ENCODE measurements around the gene OR10H2.
"Not testable (repeated sequence)": the region's sequence is repeated elsewhere in the genome, so short reads cannot be mapped to it uniquely, and the experiment has no call there.

Gene OR10H2

GRCh38 chr19:15758379-15758778 lies 30.6 kb downstream of the OR10H2 start:
- Histone ChIP-seq H2AFZ (ENCODE audit: low read depth, low read length) (no peak overlapping the region), H2BK120ac (ENCODE audit: low read depth, low read length) (no peak overlapping the region), H3K4ac (ENCODE audit: low read depth in 1 of 2, low read length in 2 of 2) (no peak overlapping the region), H3K18ac (ENCODE audit: low read depth in 1 of 2, low read length in 2 of 2) (no peak overlapping the region), H3K36me3 (ENCODE audit: control insufficient read depth in 1 of 2, insufficient read depth in 2 of 2, low read depth in 1 of 2, low read length in 2 of 2) (no peaks in the 10 kb centered on the region), H3K9ac (ENCODE audit: low read length) (no peak overlapping the region), H3K27ac (ENCODE audit: low read length, poor library complexity, severe bottlenecking) (no peak overlapping the region), H3K4me2 (ENCODE audit: low read length, poor library complexity, severe bottlenecking) (no peak overlapping the region), H4K91ac (ENCODE audit: low read length) (no peak overlapping the region), H3K4me3 (ENCODE audit: insufficient read depth in 1 of 2, low read depth in 1 of 2, low read length in 2 of 2) (no peak overlapping the region), H3K9me3 (ENCODE audit: control insufficient read depth, low read length) (no peaks in the 10 kb centered on the region), H2BK15ac (ENCODE audit: low read depth, poor library complexity, severe bottlenecking) (no peak overlapping the region), H2BK5ac (ENCODE audit: low read depth, low read length, poor library complexity, severe bottlenecking) (no peak overlapping the region), H3K14ac (ENCODE audit: low read length in 2 of 2) (no peak overlapping the region), H3K4me1 (ENCODE audit: control insufficient read depth, insufficient read depth, low read depth, low read length) (no peaks in the 10 kb centered on the region), H3K79me1 (replicated peaks; ENCODE audit: low read length, poor library complexity, severe bottlenecking) (no peaks in the 10 kb centered on the region), H2BK12ac (ENCODE audit: low read length in 2 of 2) (no peak overlapping the region), H2AK5ac (ENCODE audit: low read length, severe bottlenecking) (no peak overlapping the region), H3K27me3 (ENCODE audit: control insufficient read depth in 1 of 2, insufficient read depth in 1 of 2, low read length in 2 of 2) (no peaks in the 10 kb centered on the region), H3K23ac (ENCODE audit: low read length in 2 of 2) (no peak overlapping the region), H4K8ac (ENCODE audit: low read length) (no peak overlapping the region)
- WGBS, result 41% methylated on average over 1 of the region's 2 CpGs
- DNase-seq, result no peak

GRCh38 chr19:15759962-15760565 lies 32.2 kb downstream of the OR10H2 start:
- Histone ChIP-seq H2BK12ac (ENCODE audit: low read length in 2 of 2) (no peak overlapping the region), H3K27ac (ENCODE audit: low read length, poor library complexity, severe bottlenecking) (no peak overlapping the region)
- WGBS, result 81% methylated on average over 27 of the region's 28 CpGs

GRCh38 chr19:15769586-15769985 lies 41.8 kb downstream of the OR10H2 start:
- DNase-seq, result no peak
- Histone ChIP-seq H3K23ac (ENCODE audit: low read length in 2 of 2) (no peak overlapping the region), H3K4me3 (ENCODE audit: insufficient read depth in 1 of 2, low read depth in 1 of 2, low read length in 2 of 2) (no peak overlapping the region), H4K8ac (ENCODE audit: low read length) (no peak overlapping the region), H3K79me1 (replicated peaks; ENCODE audit: low read length, poor library complexity, severe bottlenecking) (no peaks in the 10 kb centered on the region), H3K9me3 (ENCODE audit: control insufficient read depth, low read length) (no peaks in the 10 kb centered on the region), H2AK5ac (ENCODE audit: low read length, severe bottlenecking) (no peak overlapping the region), H2BK120ac (ENCODE audit: low read depth, low read length) (no peak overlapping the region), H2BK5ac (ENCODE audit: low read depth, low read length, poor library complexity, severe bottlenecking) (no peak overlapping the region), H3K27me3 (ENCODE audit: control insufficient read depth in 1 of 2, insufficient read depth in 1 of 2, low read length in 2 of 2) (no peaks in the 10 kb centered on the region), H2AFZ (ENCODE audit: low read depth, low read length) (no peak overlapping the region), H3K18ac (ENCODE audit: low read depth in 1 of 2, low read length in 2 of 2) (no peak overlapping the region), H4K91ac (ENCODE audit: low read length) (no peak overlapping the region), H3K14ac (ENCODE audit: low read length in 2 of 2) (no peak overlapping the region), H3K4ac (ENCODE audit: low read depth in 1 of 2, low read length in 2 of 2) (no peak overlapping the region), H3K4me2 (ENCODE audit: low read length, poor library complexity, severe bottlenecking) (no peak overlapping the region), H3K36me3 (ENCODE audit: control insufficient read depth in 1 of 2, insufficient read depth in 2 of 2, low read depth in 1 of 2, low read length in 2 of 2) (no peaks in the 10 kb centered on the region), H3K9ac (ENCODE audit: low read length) (no peak overlapping the region), H2BK12ac (ENCODE audit: low read length in 2 of 2) (no peak overlapping the region), H3K27ac (ENCODE audit: low read length, poor library complexity, severe bottlenecking) (no peak overlapping the region), H3K4me1 (ENCODE audit: control insufficient read depth, insufficient read depth, low read depth, low read length) (no peaks in the 10 kb centered on the region), H2BK15ac (ENCODE audit: low read depth, poor library complexity, severe bottlenecking) (no peak overlapping the region)
- WGBS, result 92% methylated on average over 5 of the region's 6 CpGs

More at GRCh38 chr19:15759962-15760565, 32.2 kb downstream of the OR10H2 start:
- Histone ChIP-seq H3K4ac (ENCODE audit: low read depth in 1 of 2, low read length in 2 of 2) (no peak overlapping the region), H3K4me1 (ENCODE audit: control insufficient read depth, insufficient read depth, low read depth, low read length) (no peaks in the 10 kb centered on the region), H2AFZ (ENCODE audit: low read depth, low read length) (no peak overlapping the region), H3K9ac (ENCODE audit: low read length) (no peak overlapping the region), H2AK5ac (ENCODE audit: low read length, severe bottlenecking) (no peak overlapping the region), H4K8ac (ENCODE audit: low read length) (no peak overlapping the region), H3K9me3 (ENCODE audit: control insufficient read depth, low read length) (no peaks in the 10 kb centered on the region), H3K23ac (ENCODE audit: low read length in 2 of 2) (no peak overlapping the region), H3K36me3 (ENCODE audit: control insufficient read depth in 1 of 2, insufficient read depth in 2 of 2, low read depth in 1 of 2, low read length in 2 of 2) (no peaks in the 10 kb centered on the region), H2BK15ac (ENCODE audit: low read depth, poor library complexity, severe bottlenecking) (no peak overlapping the region), H3K14ac (ENCODE audit: low read length in 2 of 2) (no peak overlapping the region), H2BK5ac (ENCODE audit: low read depth, low read length, poor library complexity, severe bottlenecking) (no peak overlapping the region), H3K4me3 (ENCODE audit: insufficient read depth in 1 of 2, low read depth in 1 of 2, low read length in 2 of 2) (no peak overlapping the region), H3K18ac (ENCODE audit: low read depth in 1 of 2, low read length in 2 of 2) (no peak overlapping the region), H3K4me2 (ENCODE audit: low read length, poor library complexity, severe bottlenecking) (no peak overlapping the region), H3K79me1 (replicated peaks; ENCODE audit: low read length, poor library complexity, severe bottlenecking) (no peaks in the 10 kb centered on the region), H4K91ac (ENCODE audit: low read length) (peak overlapping the region; percentile 12), H3K27me3 (ENCODE audit: control insufficient read depth in 1 of 2, insufficient read depth in 1 of 2, low read length in 2 of 2) (no peaks in the 10 kb centered on the region), H2BK120ac (ENCODE audit: low read depth, low read length) (no peak overlapping the region)
- no peak for DNase-seq

GRCh38 chr19:15774159-15774558 lies 46.3 kb downstream of the OR10H2 start:
- not testable (repeated sequence) for H3K9me3 ChIP-seq (ENCODE audit: control insufficient read depth, low read length); H2AFZ ChIP-seq (ENCODE audit: low read depth, low read length)
- WGBS, result 0% methylated on average over 1 of the region's 3 CpGs

More at GRCh38 chr19:15774159-15774558, 46.3 kb downstream of the OR10H2 start:
- H3K4me3 ChIP-seq (ENCODE audit: insufficient read depth in 1 of 2, low read depth in 1 of 2, low read length in 2 of 2); H2BK5ac ChIP-seq (ENCODE audit: low read depth, low read length, poor library complexity, severe bottlenecking); H2AK5ac ChIP-seq (ENCODE audit: low read length, severe bottlenecking); H3K4ac ChIP-seq (ENCODE audit: low read depth in 1 of 2, low read length in 2 of 2); H3K18ac ChIP-seq (ENCODE audit: low read depth in 1 of 2, low read length in 2 of 2); H3K4me1 ChIP-seq (ENCODE audit: control insufficient read depth, insufficient read depth, low read depth, low read length); H3K9ac ChIP-seq (ENCODE audit: low read length); H2BK120ac ChIP-seq (ENCODE audit: low read depth, low read length); H3K36me3 ChIP-seq (ENCODE audit: control insufficient read depth in 1 of 2, insufficient read depth in 2 of 2, low read depth in 1 of 2, low read length in 2 of 2); H3K4me2 ChIP-seq (ENCODE audit: low read length, poor library complexity, severe bottlenecking); DNase-seq; H4K8ac ChIP-seq (ENCODE audit: low read length); H2BK15ac ChIP-seq (ENCODE audit: low read depth, poor library complexity, severe bottlenecking); H3K23ac ChIP-seq (ENCODE audit: low read length in 2 of 2); H2BK12ac ChIP-seq (ENCODE audit: low read length in 2 of 2); H3K27me3 ChIP-seq (ENCODE audit: control insufficient read depth in 1 of 2, insufficient read depth in 1 of 2, low read length in 2 of 2); H3K79me1 ChIP-seq (replicated peaks; ENCODE audit: low read length, poor library complexity, severe bottlenecking); H3K14ac ChIP-seq (ENCODE audit: low read length in 2 of 2); H3K27ac ChIP-seq (ENCODE audit: low read length, poor library complexity, severe bottlenecking); H4K91ac ChIP-seq (ENCODE audit: low read length): not testable (repeated sequence)
